Karpas-422 (cell line): ENCODE results near the gene ANGPTL2. TPM values are rescaled to one million over a fixed set of nuclear protein-coding genes. Genes with fewer than 3 reads are reported as not detected.

Experiments used
- DNase-seq: peaks from one replicate; pipeline ENCODE4 v3.0.0-alpha.2; 2015
- H2AFZ ChIP-seq: fragments of 200-600 bp; sonication (generic); 2 replicates; pipeline ENCODE4 v1.6.1; 2014; ENCODE audit warnings: antibody characterized with exemption, low read length, mixed read lengths
- H3K27ac ChIP-seq: fragments of 200-600 bp; sonication (generic); 2 replicates; pipeline ENCODE4 v1.5.1; 2014; ENCODE audit warnings: mild to moderate bottlenecking, low read length, moderate library complexity
- H3K27me3 ChIP-seq: fragments of 200-600 bp; sonication (generic); 2 replicates; pipeline ENCODE4 v1.6.1; 2014; ENCODE audit warnings: low read length, mixed read lengths
- H3K36me3 ChIP-seq: fragments of 200-600 bp; sonication (generic); 2 replicates; pipeline ENCODE4 v1.6.1; 2014; ENCODE audit warnings: low read length, mixed read lengths; ENCODE audit not compliant: insufficient read depth
- H3K4me1 ChIP-seq: fragments of 200-600 bp; sonication (generic); 2 replicates; pipeline ENCODE4 v1.6.1; 2014; ENCODE audit warnings: mild to moderate bottlenecking, low read length, mixed read lengths
- H3K4me2 ChIP-seq: fragments of 200-600 bp; sonication (generic); 2 replicates; pipeline ENCODE4 v1.6.1; 2014; ENCODE audit warnings: low read length, low read depth, mild to moderate bottlenecking; ENCODE audit not compliant: poor library complexity, severe bottlenecking
- H3K4me3 ChIP-seq: fragments of 200-600 bp; sonication (generic); 2 replicates; pipeline ENCODE4 v1.5.1; 2014; ENCODE audit warnings: mild to moderate bottlenecking, antibody characterized with exemption, low read length, mixed read lengths
- H3K79me2 ChIP-seq: fragments of 200-600 bp; sonication (generic); 2 replicates; pipeline ENCODE4 v1.6.1; 2014; ENCODE audit warnings: mild to moderate bottlenecking, low read length, mixed read lengths
- H3K9ac ChIP-seq: fragments of 200-600 bp; sonication (generic); 2 replicates; pipeline ENCODE4 v1.6.0; 2014; ENCODE audit warnings: low read length
- H3K9me2 ChIP-seq: fragments of 200-600 bp; sonication (generic), shearing (Covaris generic); replicated peaks from 2 replicates; pipeline ENCODE4 v1.6.0; 2014; ENCODE audit warnings: mild to moderate bottlenecking, low read length, moderate library complexity; ENCODE audit not compliant: insufficient read depth
- H3K9me3 ChIP-seq: fragments of 300-700, 200-600 bp; sonication (generic); 2 replicates; pipeline ENCODE4 v1.6.1; 2014; ENCODE audit warnings: low read length, mixed read lengths
- H4K20me1 ChIP-seq: fragments of 200-600 bp; sonication (generic); 2 replicates; pipeline ENCODE4 v1.6.1; 2014; ENCODE audit warnings: mild to moderate bottlenecking, antibody characterized with exemption, low read length, low read depth; ENCODE audit not compliant: insufficient read depth
- total RNA-seq: library from RNA; depleted of rRNA; stranded (reverse); fragments of >200 nt; shearing (Covaris generic); gene quantifications from 2 replicates; pipeline ENCODE4 v1.2.3, GENCODE V29; 2014; ENCODE audit warnings: low replicate concordance

The ANGPTL2 gene
- total RNA-seq, 1 experiment from 2014 or later, result not detected

DNA sequence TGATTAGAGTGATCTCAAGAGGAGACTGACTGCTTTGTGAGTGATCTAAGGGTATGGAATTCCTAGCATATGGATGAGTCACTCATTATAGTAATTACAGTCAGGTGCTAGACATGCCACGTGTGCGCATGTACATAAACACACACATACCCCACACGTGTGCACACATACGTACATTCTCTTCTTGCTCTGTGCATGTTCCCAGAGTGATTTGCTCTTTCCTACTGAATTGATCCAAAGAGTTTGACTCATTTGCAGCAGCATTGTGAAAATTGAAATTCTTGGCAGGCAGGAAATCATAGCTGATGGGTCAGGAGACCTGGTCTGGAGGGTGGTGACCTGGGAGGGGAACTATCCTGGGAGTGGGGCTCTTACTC, 63.8 kb downstream of the ANGPTL2 start:
- H3K27me3 ChIP-seq, result no peaks in the 10 kb centered on the region

GRCh38 chr9:127058011-127058644, 64.3 kb downstream of the ANGPTL2 start:
- Histone ChIP-seq H3K9me2 (no peaks in the 10 kb centered on the region), H3K36me3 (no peaks in the 10 kb centered on the region), H3K9ac (no peak overlapping the region), H3K27ac (no peak overlapping the region), H3K4me1 (peaks cover 13% of the 10 kb centered on the region), H3K4me2 (no peak overlapping the region), H3K9me3 (no peaks in the 10 kb centered on the region), H2AFZ (no peak overlapping the region), H3K27me3 (no peaks in the 10 kb centered on the region), H3K4me3 (no peak overlapping the region), H3K79me2 (no peaks in the 10 kb centered on the region), H4K20me1 (0 out of 2 replicates have a peak, but pooled peaks cover 10% of the 10 kb centered on the region)
- DNase-seq, result no peak

More for the DNA sequence above, 63.8 kb downstream of the ANGPTL2 start:
- no peak overlapping the region for H3K4me3 ChIP-seq
- H3K4me1 ChIP-seq, result peaks cover 13% of the 10 kb centered on the region
- H4K20me1 ChIP-seq, result 0 out of 2 replicates have a peak, but pooled peaks cover 10% of the 10 kb centered on the region
- no peaks in the 10 kb centered on the region for H3K79me2 ChIP-seq
- no peak overlapping the region for H2AFZ ChIP-seq
- no peak overlapping the region for H3K9ac ChIP-seq
- no peak for DNase-seq
- H3K36me3 ChIP-seq, result no peaks in the 10 kb centered on the region
- H3K9me2 ChIP-seq, result no peaks in the 10 kb centered on the region
- H3K4me2 ChIP-seq, result no peak overlapping the region
- H3K9me3 ChIP-seq, result no peaks in the 10 kb centered on the region
- no peak overlapping the region for H3K27ac ChIP-seq

GRCh38 chr9:127056446-127056845, 66.0 kb downstream of the ANGPTL2 start:
- Histone ChIP-seq H3K4me1 (peaks cover 13% of the 10 kb centered on the region), H3K27ac (no peak overlapping the region), H3K9ac (no peak overlapping the region), H3K27me3 (no peaks in the 10 kb centered on the region), H3K36me3 (no peaks in the 10 kb centered on the region), H2AFZ (no peak overlapping the region), H3K79me2 (no peaks in the 10 kb centered on the region), H4K20me1 (0 out of 2 replicates have a peak, but pooled peaks cover 10% of the 10 kb centered on the region), H3K4me2 (no peak overlapping the region), H3K9me3 (no peaks in the 10 kb centered on the region), H3K9me2 (no peaks in the 10 kb centered on the region), H3K4me3 (no peak overlapping the region)
- no peak for DNase-seq

DNA sequence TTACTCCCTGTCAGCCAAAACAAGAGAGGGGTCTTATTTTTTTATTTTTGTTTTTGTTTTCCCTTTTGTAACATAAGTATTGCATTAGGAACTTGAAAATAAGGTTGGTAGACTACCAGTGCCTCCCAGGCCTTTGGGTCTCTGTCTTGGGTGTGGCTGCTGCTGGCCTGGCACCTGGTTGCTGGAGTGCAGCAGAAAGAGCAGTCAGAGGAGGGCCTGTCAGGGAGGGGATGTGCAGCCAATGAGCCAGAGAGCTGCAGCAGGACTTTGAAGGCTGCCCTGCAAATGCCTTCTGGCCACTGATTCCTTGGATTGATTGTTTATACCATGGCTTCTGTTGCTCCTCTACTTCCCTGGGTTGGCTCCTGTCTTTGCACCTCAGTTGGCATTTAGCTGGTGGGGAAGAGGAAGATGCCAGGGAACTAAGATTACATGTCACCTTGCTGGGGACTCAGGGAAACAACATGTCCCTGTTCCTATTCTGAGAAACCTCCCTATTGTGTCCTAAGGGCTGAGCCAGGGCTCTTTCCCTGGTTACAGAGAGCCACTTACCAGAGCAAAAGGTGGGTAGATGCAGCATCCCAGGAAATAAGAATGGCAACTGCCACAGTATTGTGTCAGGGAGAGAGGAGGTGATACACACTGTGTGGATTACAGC, 66.6 kb downstream of the ANGPTL2 start:
- Histone ChIP-seq H2AFZ (no peak overlapping the region), H3K36me3 (no peaks in the 10 kb centered on the region), H3K4me3 (no peak overlapping the region), H3K4me1 (peaks cover 13% of the 10 kb centered on the region), H3K27me3 (no peaks in the 10 kb centered on the region), H3K9me2 (no peaks in the 10 kb centered on the region), H3K79me2 (no peaks in the 10 kb centered on the region), H3K9me3 (no peaks in the 10 kb centered on the region), H4K20me1 (0 out of 2 replicates have a peak, but pooled peaks cover 10% of the 10 kb centered on the region), H3K4me2 (no peak overlapping the region), H3K9ac (no peak overlapping the region), H3K27ac (no peak overlapping the region)
- no peak for DNase-seq

GRCh38 chr9:127053960-127054359, 68.5 kb downstream of the ANGPTL2 start:
- H3K27ac ChIP-seq, result no peak overlapping the region

DNA sequence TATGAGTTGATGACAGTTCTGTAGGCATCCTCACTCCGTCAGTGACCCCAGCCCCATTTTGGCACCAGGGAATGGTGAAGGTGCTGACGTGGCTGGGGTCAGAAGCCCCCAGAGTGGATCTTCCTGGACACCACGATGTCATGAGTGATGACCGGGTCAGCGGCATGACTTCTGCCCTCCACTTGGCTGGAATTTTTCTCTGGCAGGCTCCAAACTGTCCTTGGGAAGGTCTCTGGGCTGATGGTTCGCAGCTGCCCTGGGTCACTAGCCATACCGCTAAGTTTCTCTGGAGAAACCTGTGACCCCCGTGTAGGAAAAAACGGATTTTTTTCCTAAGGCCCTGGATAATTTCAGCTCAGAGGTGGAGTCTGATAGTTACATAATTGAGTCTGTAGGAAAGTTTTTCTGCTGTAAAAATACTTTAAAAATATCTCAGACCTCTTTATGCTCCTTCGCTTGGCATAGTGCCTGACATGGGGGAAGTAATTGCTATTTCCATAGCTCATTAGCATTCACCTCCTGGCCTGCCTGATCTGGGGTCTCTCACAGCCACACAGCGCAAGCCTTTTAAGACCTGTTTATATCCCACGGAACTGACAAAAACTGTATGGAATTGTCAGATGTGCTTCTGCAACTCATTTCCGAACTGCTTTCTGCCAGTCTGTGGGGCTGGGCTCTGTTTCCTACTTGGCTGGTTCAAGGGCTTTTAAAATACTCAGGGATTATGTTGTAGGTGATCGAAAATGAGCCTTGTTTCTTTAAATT, 69.2 kb downstream of the ANGPTL2 start:
- Histone ChIP-seq H2AFZ (no peak overlapping the region), H3K36me3 (no peaks in the 10 kb centered on the region), H3K9me3 (no peaks in the 10 kb centered on the region), H4K20me1 (no peaks in the 10 kb centered on the region), H3K4me2 (no peak overlapping the region), H3K27ac (no peak overlapping the region), H3K27me3 (no peaks in the 10 kb centered on the region), H3K79me2 (no peaks in the 10 kb centered on the region), H3K9me2 (no peaks in the 10 kb centered on the region), H3K4me3 (no peak overlapping the region), H3K9ac (no peak overlapping the region), H3K4me1 (no peaks in the 10 kb centered on the region)
- DNase-seq, result no peak

More at GRCh38 chr9:127053960-127054359, 68.5 kb downstream of the ANGPTL2 start:
- no peaks in the 10 kb centered on the region for H4K20me1 ChIP-seq
- no peak overlapping the region for H3K4me2 ChIP-seq
- H3K36me3 ChIP-seq, result no peaks in the 10 kb centered on the region
- DNase-seq, result no peak
- no peak overlapping the region for H3K9ac ChIP-seq
- H3K9me2 ChIP-seq, result no peaks in the 10 kb centered on the region
- H3K9me3 ChIP-seq, result no peaks in the 10 kb centered on the region
- H3K79me2 ChIP-seq, result no peaks in the 10 kb centered on the region
- H3K27me3 ChIP-seq, result no peaks in the 10 kb centered on the region
- H3K4me1 ChIP-seq, result no peaks in the 10 kb centered on the region
- no peak overlapping the region for H3K4me3 ChIP-seq
- H2AFZ ChIP-seq, result no peak overlapping the region

DNA sequence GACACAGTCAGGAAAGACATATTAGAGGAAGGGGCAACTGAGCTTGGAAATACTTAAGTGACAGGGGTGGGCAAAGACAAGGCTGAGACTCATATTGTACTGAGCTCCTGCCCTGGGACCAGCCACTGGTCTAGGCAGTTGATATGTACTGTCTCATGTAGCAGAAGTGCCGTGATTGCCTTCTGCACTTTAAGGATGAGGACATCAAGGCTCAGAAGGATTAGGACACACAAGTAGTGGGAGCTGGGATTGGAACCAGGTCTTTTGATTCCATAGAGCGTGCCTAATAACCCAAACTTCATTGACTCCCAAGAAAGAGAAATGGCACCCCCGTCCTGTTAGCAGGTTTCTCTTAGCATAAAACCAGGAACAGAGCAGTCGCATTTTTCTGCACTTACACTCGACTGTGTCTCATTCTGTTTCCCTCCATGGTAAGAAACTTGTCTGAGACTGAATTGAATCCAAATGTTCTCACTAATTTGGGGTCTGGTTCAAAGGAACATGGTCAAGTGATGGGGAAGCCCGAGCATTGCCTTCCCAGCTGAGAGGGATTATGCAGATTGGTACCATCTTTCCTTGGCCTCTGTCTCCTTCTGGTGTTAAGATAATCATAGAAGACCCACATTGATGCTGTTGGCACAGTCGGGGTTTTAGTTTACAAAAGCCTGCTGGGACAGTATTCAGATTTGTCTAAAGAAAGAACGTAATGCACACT, 70.4 kb downstream of the ANGPTL2 start:
- H3K4me2 ChIP-seq, result no peak overlapping the region
- H3K4me1 ChIP-seq, result no peaks in the 10 kb centered on the region
- DNase-seq, result no peak
- no peaks in the 10 kb centered on the region for H4K20me1 ChIP-seq
- H2AFZ ChIP-seq, result no peak overlapping the region
- H3K9me3 ChIP-seq, result no peaks in the 10 kb centered on the region
- no peak overlapping the region for H3K4me3 ChIP-seq
- H3K9ac ChIP-seq, result no peak overlapping the region
- H3K79me2 ChIP-seq, result no peaks in the 10 kb centered on the region
- no peaks in the 10 kb centered on the region for H3K27me3 ChIP-seq
- no peak overlapping the region for H3K27ac ChIP-seq
- no peaks in the 10 kb centered on the region for H3K9me2 ChIP-seq
- H3K36me3 ChIP-seq, result no peaks in the 10 kb centered on the region

- no peak for DNase-seq
- Histone ChIP-seq H4K20me1 (no peaks in the 10 kb centered on the region), H2AFZ (no peak overlapping the region), H3K4me2 (no peak overlapping the region), H3K9me3 (no peaks in the 10 kb centered on the region), H3K9ac (no peak overlapping the region), H3K27ac (no peak overlapping the region), H3K4me3 (no peak overlapping the region), H3K79me2 (no peaks in the 10 kb centered on the region), H3K27me3 (no peaks in the 10 kb centered on the region), H3K4me1 (no peaks in the 10 kb centered on the region), H3K36me3 (no peaks in the 10 kb centered on the region), H3K9me2 (no peaks in the 10 kb centered on the region)
Observed at GRCh38 chr9:127050591-127051001, 71.8 kb downstream of the ANGPTL2 start.
